Endothelial cell of umbilical vein (primary cell): ENCODE data around the gene PGM2L1. TPM values are rescaled to one million over a fixed set of nuclear protein-coding genes. Genes with fewer than 3 reads are reported as not detected.

Experiments
- BruUV-seq: library from RNA; stranded (reverse); fragments of 400-500 nt; replicated peaks from 2 replicates; lab custom pipeline; 2021; lab: Mats Ljungman, UMichigan
- CTCF ChIA-PET: fragments of 300-600, 350-600 bp; sonication (Branson Sonifier 250); formaldehyde crosslinking; loops from one replicate; lab custom pipeline; 2021; ENCODE audit warnings: antibody characterized with exemption, inconsistent platforms; lab: Charles Lee
- POLR2A ChIA-PET: fragments of 300-600, 350-600 bp; sonication (Branson Sonifier 250); formaldehyde crosslinking; loops from one replicate; lab custom pipeline; 2021; ENCODE audit warnings: antibody characterized with exemption, inconsistent platforms; lab: Charles Lee
- DNase-seq: peaks from one replicate; pipeline ENCODE4 v3.0.0-alpha.2; 2011; ENCODE audit warnings: low read depth, low spot score
- FAIRE-seq: peaks from 2 replicates; lab custom pipeline; 2011; peaks lifted over from hg19 to GRCh38; lab: Jason Lieb, UNC
- H2AFZ ChIP-seq: 2 replicates; pipeline ENCODE4 v1.6.0; 2012; ENCODE audit warnings: low read depth, low read length, control low read depth, inconsistent platforms
- H3K27ac ChIP-seq: 2 replicates; pipeline ENCODE4 v1.5.1; 2011; ENCODE audit warnings: low read depth, mild to moderate bottlenecking, control low read depth, low read length, moderate library complexity; ENCODE audit not compliant: insufficient read depth
- H3K27me3 ChIP-seq, 2 experiments: 2 replicates each; pipeline versions ENCODE4 v1.6.0 to v1.6.1; 2011; ENCODE audit warnings: low read length in 2 of 2, mixed read lengths in 1 of 2; ENCODE audit not compliant: control insufficient read depth in 2 of 2, insufficient read depth in 2 of 2
- H3K36me3 ChIP-seq, 2 experiments: 2 replicates in 1 of 2; 3 replicates in 1 of 2; pipeline ENCODE4 v1.5.1; 2011; ENCODE audit warnings: low read length in 2 of 2, mild to moderate bottlenecking in 1 of 2, moderate library complexity in 1 of 2; ENCODE audit not compliant: control insufficient read depth in 2 of 2, insufficient read depth in 2 of 2; ENCODE audit errors: extremely low read depth in 1 of 2
- H3K4me1 ChIP-seq: 3 replicates; pipeline ENCODE4 v1.5.1; 2011; ENCODE audit warnings: mild to moderate bottlenecking, low read length; ENCODE audit not compliant: control insufficient read depth, insufficient read depth; ENCODE audit errors: extremely low read depth
- H3K4me2 ChIP-seq: 2 replicates; pipeline ENCODE4 v1.6.1; 2011; ENCODE audit warnings: low read length, control low read depth, mixed read lengths; ENCODE audit not compliant: insufficient read depth
- H3K4me3 ChIP-seq, 3 experiments: fragments of 200-600 bp in 1 of 3; sonication (generic), shearing (Covaris generic) in 1 of 3; replicated peaks in 1 of 3; 2 replicates each; pipeline ENCODE4 v1.5.1; 2011 to 2016; ENCODE audit warnings: control low read depth in 3 of 3, low read length in 3 of 3, mild to moderate bottlenecking in 2 of 3, inconsistent platforms in 1 of 3, low read depth in 1 of 3, moderate library complexity in 1 of 3; ENCODE audit not compliant: insufficient read depth in 1 of 3
- H3K79me2 ChIP-seq: 2 replicates; pipeline ENCODE4 v1.6.0; 2012; ENCODE audit warnings: low read length, inconsistent platforms; ENCODE audit not compliant: control insufficient read depth, insufficient read depth
- H3K9ac ChIP-seq: replicated peaks from 2 replicates; pipeline ENCODE3; 2011; ENCODE audit warnings: low read length, control low read depth; ENCODE audit not compliant: insufficient read depth; ENCODE audit errors: extremely low read depth
- H3K9me1 ChIP-seq: replicated peaks from 3 replicates; pipeline ENCODE4 v1.6.0; 2011; ENCODE audit warnings: mild to moderate bottlenecking, low read length; ENCODE audit not compliant: control insufficient read depth, insufficient read depth; ENCODE audit errors: extremely low read depth
- H3K9me3 ChIP-seq: replicated peaks from 2 replicates; pipeline ENCODE4 v1.5.1; 2012; ENCODE audit warnings: low read length, inconsistent platforms; ENCODE audit not compliant: control insufficient read depth, insufficient read depth
- H4K20me1 ChIP-seq: replicated peaks from 2 replicates; pipeline ENCODE3; 2011; ENCODE audit warnings: mild to moderate bottlenecking, low read length; ENCODE audit not compliant: control insufficient read depth, insufficient read depth; ENCODE audit errors: extremely low read depth
- FOS ChIP-seq: IDR thresholded peaks from 2 replicates; pipeline ENCODE4 v1.6.1; 2011; ENCODE audit warnings: mild to moderate bottlenecking, low read length, moderate library complexity, borderline replicate concordance; ENCODE audit not compliant: insufficient read depth
- GATA2 ChIP-seq: IDR thresholded peaks from 2 replicates; pipeline ENCODE4 v1.7.0; 2011; ENCODE audit warnings: low read depth, mild to moderate bottlenecking, moderate library complexity, mixed read lengths, low read length; ENCODE audit not compliant: insufficient read length, insufficient read depth
- JUN ChIP-seq: IDR thresholded peaks from 2 replicates; pipeline ENCODE4 v1.6.1; 2011; ENCODE audit warnings: borderline replicate concordance, low read depth; ENCODE audit not compliant: insufficient read length, insufficient read depth
- MYC ChIP-seq: IDR thresholded peaks from one replicate; pipeline ENCODE4 v1.6.1; 2011; ENCODE audit warnings: mild to moderate bottlenecking, low read depth, low read length
- POLR2A ChIP-seq: IDR thresholded peaks from 2 replicates; pipeline ENCODE4 v1.6.1; 2012; ENCODE audit warnings: low read depth, mild to moderate bottlenecking, control low read depth, low read length
- POLR2AphosphoS5 ChIP-seq: IDR thresholded peaks from 2 replicates; pipeline ENCODE4 v1.6.1; 2012; ENCODE audit warnings: low read depth, mild to moderate bottlenecking, control low read depth, low read length, moderate library complexity; ENCODE audit not compliant: insufficient read depth
- dilution Hi-C: fragments of 300-500 bp; cut with MboI; formaldehyde crosslinking; loops from one replicate; pipeline ENCODE4 v1.15.0; 2019; ENCODE audit warnings: low sequenced_read_pairs; ENCODE audit not compliant: extremely low pct_ligation_motif_present
- intact Hi-C: fragments of 100-400 bp; cut with micrococcal nuclease; formaldehyde crosslinking; loops from one replicate; pipeline ENCODE4 v1.10.0; 2022
- polyA plus RNA-seq, 4 experiments: library from polyadenylated mRNA; depleted of rRNA in 3 of 4; stranded (reverse) in 3 of 4; unstranded in 1 of 4; fragments of >200 nt; gene quantifications; 2 replicates each; pipeline versions ENCODE4 v1.2.1 to v1.2.3, GENCODE V29; 2011 to 2012; ENCODE audit warnings: missing spikeins in 1 of 4
- total RNA-seq: library from RNA; stranded (reverse); gene quantifications from 2 replicates; pipeline ENCODE4 v1.2.3, GENCODE V29; 2021
- TF ChIP-seq, protein P1 (sequence below), 2 donors: IDR thresholded peaks; 1 replicate in 1 of 2; 2 replicates in 1 of 2; pipeline ENCODE4 v1.5.1; 2011; ENCODE audit warnings: low read length in 2 of 2, mild to moderate bottlenecking in 2 of 2, moderate library complexity in 2 of 2, control low read depth in 1 of 2, inconsistent platforms in 1 of 2, low read depth in 1 of 2; ENCODE audit not compliant: insufficient read depth in 1 of 2; ENCODE audit errors: extremely low read depth in 1 of 2
- TF ChIP-seq, protein P2 (sequence below): IDR thresholded peaks from 2 replicates; pipeline ENCODE4 v1.6.1; 2011; ENCODE audit not compliant: insufficient read depth, insufficient read length

PGM2L1 gene
- total and polyA plus RNA-seq, 2 donors (not counting 3 experiments of a cell fraction or from before 2014, with no cell fraction given), result 7.9 to 31.4 TPM

DNA sequence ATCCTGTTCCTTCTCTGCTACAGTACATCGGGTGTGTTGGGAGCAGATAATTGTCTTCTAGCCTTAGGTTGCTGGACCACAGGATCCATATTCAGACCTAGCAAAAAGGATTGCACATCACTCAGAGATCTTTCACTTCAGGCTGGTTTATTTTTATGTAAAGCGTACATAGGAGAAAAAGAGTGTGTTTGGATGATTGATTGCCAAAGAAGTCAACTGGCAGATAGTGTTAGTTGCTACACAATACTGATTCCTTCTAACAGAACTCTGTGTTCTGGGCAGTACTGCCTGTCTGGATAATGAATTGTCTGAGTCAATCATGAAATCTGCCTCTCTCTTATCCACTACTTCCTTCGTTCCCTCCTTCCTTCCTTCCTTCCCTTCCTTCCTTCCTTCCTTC is 31.0 kb upstream of the PGM2L1 start:
- TF ChIP-seq, protein P1, sequence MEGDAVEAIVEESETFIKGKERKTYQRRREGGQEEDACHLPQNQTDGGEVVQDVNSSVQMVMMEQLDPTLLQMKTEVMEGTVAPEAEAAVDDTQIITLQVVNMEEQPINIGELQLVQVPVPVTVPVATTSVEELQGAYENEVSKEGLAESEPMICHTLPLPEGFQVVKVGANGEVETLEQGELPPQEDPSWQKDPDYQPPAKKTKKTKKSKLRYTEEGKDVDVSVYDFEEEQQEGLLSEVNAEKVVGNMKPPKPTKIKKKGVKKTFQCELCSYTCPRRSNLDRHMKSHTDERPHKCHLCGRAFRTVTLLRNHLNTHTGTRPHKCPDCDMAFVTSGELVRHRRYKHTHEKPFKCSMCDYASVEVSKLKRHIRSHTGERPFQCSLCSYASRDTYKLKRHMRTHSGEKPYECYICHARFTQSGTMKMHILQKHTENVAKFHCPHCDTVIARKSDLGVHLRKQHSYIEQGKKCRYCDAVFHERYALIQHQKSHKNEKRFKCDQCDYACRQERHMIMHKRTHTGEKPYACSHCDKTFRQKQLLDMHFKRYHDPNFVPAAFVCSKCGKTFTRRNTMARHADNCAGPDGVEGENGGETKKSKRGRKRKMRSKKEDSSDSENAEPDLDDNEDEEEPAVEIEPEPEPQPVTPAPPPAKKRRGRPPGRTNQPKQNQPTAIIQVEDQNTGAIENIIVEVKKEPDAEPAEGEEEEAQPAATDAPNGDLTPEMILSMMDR (IDR thresholded peaks at IDR 0.05; ENCODE audit: extremely low read depth in 1 of 2, insufficient read depth in 1 of 2, low read depth in 1 of 2, low read length in 2 of 2), result no peak
- no peak for TF ChIP-seq POLR2A
- TF ChIP-seq FOS, result no peak
- TF ChIP-seq MYC, result no peak
- TF ChIP-seq, protein P2, sequence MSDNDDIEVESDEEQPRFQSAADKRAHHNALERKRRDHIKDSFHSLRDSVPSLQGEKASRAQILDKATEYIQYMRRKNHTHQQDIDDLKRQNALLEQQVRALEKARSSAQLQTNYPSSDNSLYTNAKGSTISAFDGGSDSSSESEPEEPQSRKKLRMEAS, result no peak
- no peak for TF ChIP-seq POLR2AphosphoS5
- no peak for TF ChIP-seq JUN
- no peak for TF ChIP-seq GATA2
- no peaks in the 10 kb centered on the region for H3K27me3 ChIP-seq
- no peaks in the 10 kb centered on the region for H3K36me3 ChIP-seq
- H3K79me2 ChIP-seq, result no peaks in the 10 kb centered on the region
- H3K4me3 ChIP-seq, result no peak overlapping the region
- peaks cover 14% of the 10 kb centered on the region for H3K4me1 ChIP-seq
- no peak overlapping the region for H3K9ac ChIP-seq
- intact Hi-C loops (no loop called here), dilution Hi-C loops (no loop called here)
- no peak overlapping the region for H2AFZ ChIP-seq
- H3K27ac ChIP-seq, result no peak overlapping the region
- H3K9me1 ChIP-seq, result no peaks in the 10 kb centered on the region
- no TSS peak for BruUV-seq
- H3K4me2 ChIP-seq, result no peak overlapping the region
- no peak for FAIRE-seq
- no peaks in the 10 kb centered on the region for H4K20me1 ChIP-seq
- POLR2A ChIA-PET, result no interaction called here
- DNase-seq, result no peak
- H3K9me3 ChIP-seq, result no peaks in the 10 kb centered on the region
- CTCF ChIA-PET, result interaction anchor here (2.0 kb wide), 1 partner anchor 7 kb away, joined by 10 read pairs; no protein-coding TSS in a partner anchor
